ENCODE measurements around the gene MYL6. TPM values are rescaled to one million over a fixed set of nuclear protein-coding genes. Genes with fewer than 3 reads are reported as not detected.

MYL6 gene
- 1,838 and 2,061 TPM in 2 replicates for total RNA-seq

DNA sequence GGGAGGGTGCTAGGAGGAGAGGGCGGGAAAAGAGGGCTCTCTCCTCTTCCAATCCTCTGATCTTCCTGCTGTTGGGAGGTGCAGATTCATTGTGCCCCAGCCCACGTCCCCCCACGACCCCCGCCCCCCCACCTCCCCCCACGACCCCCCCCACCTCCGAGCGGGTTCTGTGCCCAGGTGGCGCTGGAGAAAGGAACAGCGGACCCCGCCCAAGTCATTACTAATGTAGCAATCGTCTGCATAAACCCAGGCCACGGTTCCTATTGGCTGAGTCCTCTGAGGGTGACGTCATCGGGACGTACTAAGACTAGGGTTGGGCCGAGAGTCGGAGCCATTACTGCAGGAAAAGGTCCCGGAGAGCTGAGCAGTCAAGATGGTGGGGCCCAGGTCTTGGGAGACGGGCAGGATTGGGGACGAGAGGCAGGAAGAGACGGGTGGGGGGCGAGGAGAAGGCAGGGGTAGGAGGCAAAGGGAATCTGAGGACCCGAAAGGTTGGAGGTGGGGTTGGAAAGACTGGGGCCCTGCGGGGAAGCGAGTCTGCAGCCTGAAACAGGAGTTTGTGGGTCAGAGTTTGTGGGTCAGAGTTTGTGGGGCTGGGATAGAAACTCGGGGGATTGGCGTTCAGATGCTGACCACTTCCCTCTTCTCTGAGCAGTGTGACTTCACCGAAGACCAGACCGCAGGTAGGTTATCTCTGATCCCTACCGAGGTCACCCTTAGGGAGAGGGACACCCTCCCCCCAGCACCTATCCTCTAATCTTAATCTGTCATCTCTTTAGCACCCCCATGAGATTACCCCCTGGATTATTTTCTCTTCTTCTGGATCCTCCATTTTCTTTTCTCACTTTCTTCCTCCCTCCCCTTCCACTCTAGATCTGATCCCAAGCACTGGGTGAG is at the start of gene MYL6:
MYL6 (plus strand) TSS at position 331 of the 897 bp plus-strand sequence; CDS start at position 374, 43 bp downstream.

DNA sequence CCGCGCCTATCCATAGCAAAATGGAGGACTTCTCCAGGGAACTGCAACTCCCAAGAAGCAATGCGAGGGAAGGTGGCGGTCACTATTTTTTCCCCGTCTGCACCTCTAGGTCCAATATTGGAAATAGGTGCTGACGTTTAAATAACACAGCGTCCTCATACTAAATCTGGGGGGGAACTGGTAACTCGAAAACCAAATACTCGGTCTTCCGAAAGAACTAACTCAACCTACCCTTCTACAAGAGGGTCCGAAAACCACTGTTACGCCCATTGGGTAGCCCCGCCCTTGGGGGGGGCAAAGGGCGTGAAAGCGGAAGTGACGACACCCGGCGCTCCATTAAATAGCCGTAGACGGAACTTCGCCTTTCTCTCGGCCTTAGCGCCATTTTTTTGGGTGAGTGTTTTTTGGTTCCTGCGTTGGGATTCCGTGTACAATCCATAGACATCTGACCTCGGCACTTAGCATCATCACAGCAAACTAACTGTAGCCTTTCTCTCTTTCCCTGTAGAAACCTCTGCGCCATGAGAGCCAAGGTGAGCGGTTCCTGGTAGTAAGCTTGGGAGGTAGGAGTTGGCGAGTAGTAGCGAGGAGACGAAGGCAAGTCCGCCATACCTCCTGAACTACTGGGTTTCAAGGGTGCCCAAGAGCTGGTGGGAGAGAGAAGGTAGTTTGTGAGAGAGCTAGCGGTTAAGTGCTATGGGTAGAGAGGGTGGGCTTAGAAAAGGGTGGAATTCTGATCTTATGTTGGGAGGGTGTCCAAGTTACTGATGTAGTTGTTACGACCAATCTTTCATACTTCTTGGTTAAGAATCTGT is 41.7 kb upstream of the MYL6 start, which contains the start of gene RPL41:
RPL41 (plus strand) TSS at position 367 of the 815 bp plus-strand sequence.

DNA sequence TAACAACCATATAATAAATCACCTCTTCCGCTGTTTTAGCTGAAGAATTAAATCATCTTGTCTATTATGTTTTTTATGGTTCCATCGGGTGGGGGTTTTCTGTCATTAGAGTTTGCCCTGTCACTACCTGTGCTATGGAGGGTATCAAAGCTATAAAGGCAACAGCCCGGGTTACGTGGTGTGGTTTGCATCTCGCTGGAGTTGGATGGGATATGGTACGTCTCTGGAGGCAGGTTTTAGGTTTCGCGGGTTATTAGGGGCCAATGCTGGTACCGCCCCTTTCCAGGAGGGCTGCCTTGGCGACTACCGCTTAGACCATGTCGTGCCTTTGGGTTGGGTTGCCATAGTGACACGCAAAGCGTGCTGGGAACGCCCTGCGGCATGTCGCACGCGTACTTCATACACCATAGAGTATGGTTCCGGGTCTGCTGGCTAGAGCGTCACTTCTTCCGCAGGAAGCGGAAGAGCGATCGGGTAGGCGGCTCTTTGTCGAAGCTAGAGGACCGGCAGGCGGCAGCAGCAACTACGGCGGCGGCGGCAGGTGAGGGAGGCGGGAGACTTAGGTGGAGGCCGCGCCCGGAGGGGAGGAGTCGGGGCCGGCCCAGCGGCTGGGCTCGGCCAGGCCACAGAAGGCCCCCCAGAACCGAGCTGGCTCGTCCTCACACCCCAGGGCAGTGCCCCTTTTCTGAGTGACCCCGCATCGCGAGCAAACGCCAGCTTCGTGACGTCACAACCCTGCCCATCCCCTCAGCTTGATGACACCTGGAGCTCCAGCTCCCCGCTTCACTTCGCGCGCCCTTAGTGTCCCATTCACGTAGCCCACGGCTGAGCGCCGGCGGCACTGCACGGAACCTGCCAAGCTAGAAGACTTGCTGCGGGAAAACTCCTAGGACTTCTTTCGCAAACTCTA is 40.1 kb upstream of the MYL6 start, which contains the start of gene ZC3H10:
ZC3H10 (plus strand) TSS at position 489 of the 910 bp plus-strand sequence. CDS start 2,297 bp downstream, outside the sequence.

DNA sequence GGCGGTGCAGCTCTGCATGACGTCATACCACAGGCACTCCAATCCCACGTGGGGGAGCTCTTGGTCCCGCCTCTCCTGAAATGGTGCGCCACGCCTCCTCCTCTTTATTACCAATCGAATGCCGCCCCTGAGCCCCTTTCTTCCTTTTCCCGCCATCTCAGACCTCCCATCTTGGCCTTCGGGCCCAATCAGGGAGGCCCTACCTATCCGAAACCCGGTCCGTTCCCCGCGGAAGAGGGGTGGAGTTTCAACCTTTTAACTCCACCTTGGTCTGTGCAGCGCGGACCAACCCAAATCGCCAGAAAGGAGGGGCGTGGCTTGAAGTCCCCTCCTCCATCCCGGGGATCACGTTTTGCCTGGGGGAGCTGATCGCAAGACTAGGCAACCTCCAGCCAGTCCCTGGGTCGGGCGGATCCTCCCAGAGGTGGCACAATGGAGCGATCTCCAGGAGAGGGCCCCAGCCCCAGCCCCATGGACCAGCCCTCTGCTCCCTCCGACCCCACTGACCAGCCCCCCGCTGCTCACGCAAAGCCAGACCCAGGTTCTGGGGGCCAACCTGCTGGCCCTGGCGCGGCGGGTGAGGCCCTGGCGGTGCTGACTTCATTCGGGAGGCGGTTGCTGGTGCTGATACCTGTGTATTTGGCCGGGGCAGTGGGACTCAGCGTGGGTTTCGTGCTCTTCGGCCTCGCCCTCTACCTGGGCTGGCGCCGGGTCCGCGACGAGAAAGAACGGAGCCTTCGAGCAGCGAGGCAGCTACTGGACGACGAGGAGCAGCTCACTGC is 30.1 kb upstream of the MYL6 start, which contains the start of gene ESYT1:
ESYT1 (plus strand) TSS at position 380 of the 782 bp plus-strand sequence; CDS start at position 433, 53 bp downstream.

DNA sequence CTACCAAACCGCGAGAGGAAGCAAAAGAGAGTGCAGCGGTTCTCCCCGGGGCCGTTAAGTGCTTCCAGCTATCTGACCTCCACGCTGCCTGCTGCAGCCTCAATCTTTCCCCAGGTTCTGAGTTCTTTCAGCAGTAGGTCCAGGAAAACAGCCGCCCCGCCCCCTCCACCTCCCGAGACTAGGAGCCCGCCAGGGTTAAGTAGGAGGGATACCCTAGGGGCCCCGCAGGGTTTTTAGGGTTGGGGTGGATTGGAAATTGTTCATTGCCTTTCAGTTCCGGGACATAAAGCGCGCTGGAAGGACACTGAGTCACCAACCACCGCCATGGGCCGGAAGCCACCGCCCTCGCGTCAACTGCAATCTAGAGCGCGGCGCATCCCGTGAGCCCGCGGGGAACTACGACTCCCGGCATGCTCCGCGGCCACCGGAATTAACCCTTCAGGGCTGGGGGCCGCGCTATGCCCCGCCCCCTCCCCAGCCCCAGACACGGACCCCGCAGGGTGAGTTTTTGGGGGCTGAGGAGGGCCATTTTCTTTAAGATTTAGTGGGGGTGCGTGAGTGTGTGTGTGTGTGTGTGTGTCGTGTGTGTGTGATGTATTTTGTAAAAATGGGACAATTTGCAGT is 5.9 kb upstream of the MYL6 start, which contains the start of gene MYL6B:
MYL6B (plus strand) TSS at position 456 of the 624 bp plus-strand sequence. CDS start 1,332 bp downstream, outside the sequence.

DNA sequence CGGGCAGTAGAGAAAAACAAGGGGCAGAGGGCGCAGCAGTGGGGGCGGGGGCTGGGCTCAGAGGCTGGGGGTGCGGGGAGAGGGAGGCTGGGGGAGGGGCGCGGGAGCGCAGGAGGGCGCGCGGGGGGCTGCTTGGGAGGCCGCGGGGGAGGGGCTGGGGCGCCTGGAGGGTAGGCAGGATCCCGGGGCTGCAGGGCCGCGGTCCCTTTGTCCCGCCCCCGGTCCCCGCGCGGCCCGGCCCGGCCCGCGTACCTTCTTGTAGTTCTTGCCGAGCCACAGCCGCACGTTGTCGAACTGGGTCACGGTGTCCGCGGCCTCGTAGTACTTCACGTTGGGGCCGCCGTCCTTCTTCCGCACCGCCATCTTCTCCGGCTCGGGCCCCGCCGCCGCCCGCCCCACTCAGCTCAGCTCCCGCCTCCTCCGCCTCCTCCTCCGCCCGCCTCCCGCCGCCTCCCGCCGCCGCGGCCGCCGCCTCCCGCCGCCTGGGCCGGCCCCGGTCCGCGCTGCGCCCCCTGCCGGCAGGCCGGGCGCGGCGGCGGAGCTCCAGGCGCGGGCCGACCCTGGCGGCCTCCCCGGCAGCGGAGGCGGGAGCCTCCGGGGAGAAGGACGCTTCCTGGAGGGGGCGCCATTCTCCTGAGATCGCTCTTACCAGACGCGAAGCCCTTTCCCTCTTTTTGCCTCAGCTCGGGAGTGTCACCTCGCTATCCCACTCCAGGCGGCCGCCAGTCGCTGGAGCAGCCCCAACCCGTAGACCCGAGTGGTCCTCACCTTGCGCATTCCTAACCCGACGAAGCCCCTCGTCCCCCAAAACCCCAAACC is 31.1 kb downstream of the MYL6 start, which contains the start of gene SMARCC2:
SMARCC2 (minus strand) TSS at position 385 of the 819 bp plus-strand sequence; CDS start at position 363, 22 bp downstream.

Other genes starting within 250 kb of the MYL6 start
- 28.7 and 34.0 TPM in 2 replicates for gene PYM1, start 230.5 kb upstream of the MYL6 start, total RNA-seq
- 34.0 and 42.0 TPM in 2 replicates for gene DGKA, start 227.2 kb upstream of the MYL6 start, total RNA-seq
- gene PMEL, start 192.3 kb upstream of the MYL6 start, total RNA-seq = 1.3 and 2.1 TPM in 2 replicates
- gene CDK2, start 191.5 kb upstream of the MYL6 start, total RNA-seq = 27.1 and 33.1 TPM in 2 replicates
- 75.8 and 83.0 TPM in 2 replicates for gene RAB5B, start 184.3 kb upstream of the MYL6 start, total RNA-seq
- gene SUOX, start 161.1 kb upstream of the MYL6 start, total RNA-seq = 20.9 and 25.8 TPM in 2 replicates
- 0.67 and 0.98 TPM in 2 replicates for gene IKZF4, start 137.3 kb upstream of the MYL6 start, total RNA-seq
- gene RPS26, start 116.4 kb upstream of the MYL6 start, total RNA-seq = 615 and 807 TPM in 2 replicates
- 0.33 and 0.48 TPM in 2 replicates for gene ERBB3, start 78.2 kb upstream of the MYL6 start, total RNA-seq
- 183 and 261 TPM in 2 replicates for gene PA2G4, start 53.8 kb upstream of the MYL6 start, total RNA-seq
- gene RPL41, start 41.7 kb upstream of the MYL6 start, total RNA-seq = 1,748 and 2,622 TPM in 2 replicates
- 7.2 and 7.8 TPM in 2 replicates for gene ZC3H10, start 40.1 kb upstream of the MYL6 start, total RNA-seq
- 331 and 343 TPM in 2 replicates for gene ESYT1, start 30.1 kb upstream of the MYL6 start, total RNA-seq
- gene MYL6B, start 5.8 kb upstream of the MYL6 start, total RNA-seq = 70.0 and 90.5 TPM in 2 replicates
- gene SMARCC2, start 31.1 kb downstream of the MYL6 start, total RNA-seq = 69.6 and 70.5 TPM in 2 replicates
- gene RNF41, start 63.6 kb downstream of the MYL6 start, total RNA-seq = 92.1 and 143 TPM in 2 replicates
- 30.2 and 33.0 TPM in 2 replicates for gene NABP2, start 66.0 kb downstream of the MYL6 start, total RNA-seq
- not detected in 2 replicates for gene SLC39A5, start 71.7 kb downstream of the MYL6 start, total RNA-seq
- 23.8 and 27.5 TPM in 2 replicates for gene ANKRD52, start 100.0 kb downstream of the MYL6 start, total RNA-seq
- gene COQ10A, start 108.6 kb downstream of the MYL6 start, total RNA-seq = 7.8 and 11.7 TPM in 2 replicates
- 213 and 238 TPM in 2 replicates for gene CS, start 142.0 kb downstream of the MYL6 start, total RNA-seq
- gene CNPY2, start 157.6 kb downstream of the MYL6 start, total RNA-seq = 102 and 107 TPM in 2 replicates
- gene PAN2, start 175.6 kb downstream of the MYL6 start, total RNA-seq = 11.8 and 16.3 TPM in 2 replicates
- gene IL23A, start 180.5 kb downstream of the MYL6 start, total RNA-seq = 0.76 TPM in 1 of 2 replicates, not detected in the other
- gene STAT2, start 201.7 kb downstream of the MYL6 start, total RNA-seq = 69.4 and 94.7 TPM in 2 replicates
- gene APOF, start 204.5 kb downstream of the MYL6 start, total RNA-seq = not detected in 2 replicates

Measured in vein endothelial cell (primary cell).